GM21447 (cell line): ENCODE data around the gene GOLPH3L.
"Not testable (repeated sequence)": the region's sequence is repeated elsewhere in the genome, so short reads cannot be mapped to it uniquely, and the experiment has no call there.

Experiments
- ATAC-seq: cut with Tn5 transposase; IDR thresholded peaks from one replicate; pipeline ENCODE4 v1.9.1; 2021; ENCODE audit not compliant: unreplicated experiment

GOLPH3L gene

DNA sequence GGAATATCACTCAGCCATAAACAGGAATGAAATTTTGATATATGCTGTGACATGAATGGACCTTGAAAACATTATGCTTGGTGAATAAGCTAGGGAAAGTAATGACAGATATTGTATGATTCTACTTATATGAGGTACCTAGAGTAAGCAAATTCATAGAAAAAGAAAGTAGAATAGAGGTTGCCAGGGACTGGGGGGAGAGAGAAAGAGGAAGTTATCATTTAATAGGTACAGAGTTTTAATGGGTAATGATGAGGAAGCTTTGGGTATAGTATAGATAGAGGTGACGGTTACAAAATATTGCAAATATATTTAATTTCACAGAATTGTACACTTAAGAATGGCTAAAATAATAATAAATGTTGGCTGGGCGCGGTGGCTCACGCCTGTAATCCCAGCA, 36.4 kb downstream of the GOLPH3L start:
- no peak for ATAC-seq

DNA sequence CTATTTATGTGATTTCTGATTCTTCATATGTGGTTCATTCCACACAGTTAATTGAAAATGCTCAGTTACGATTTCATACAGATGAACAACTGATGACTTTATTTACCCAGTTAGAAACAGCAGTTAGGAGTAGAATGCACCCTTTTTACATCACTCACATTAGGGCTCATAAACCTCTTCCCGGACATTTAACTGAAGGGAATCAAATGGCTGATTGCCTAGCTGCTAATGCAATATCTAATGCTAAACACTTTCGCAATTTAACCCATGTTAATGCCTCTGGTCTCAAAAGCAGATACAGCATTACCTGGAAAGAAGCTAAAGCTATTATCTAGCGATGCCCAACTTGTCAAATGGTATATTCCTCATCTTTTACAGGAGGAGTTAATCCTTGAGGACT, 39.9 kb downstream of the GOLPH3L start:
- ATAC-seq = not testable (repeated sequence)

DNA sequence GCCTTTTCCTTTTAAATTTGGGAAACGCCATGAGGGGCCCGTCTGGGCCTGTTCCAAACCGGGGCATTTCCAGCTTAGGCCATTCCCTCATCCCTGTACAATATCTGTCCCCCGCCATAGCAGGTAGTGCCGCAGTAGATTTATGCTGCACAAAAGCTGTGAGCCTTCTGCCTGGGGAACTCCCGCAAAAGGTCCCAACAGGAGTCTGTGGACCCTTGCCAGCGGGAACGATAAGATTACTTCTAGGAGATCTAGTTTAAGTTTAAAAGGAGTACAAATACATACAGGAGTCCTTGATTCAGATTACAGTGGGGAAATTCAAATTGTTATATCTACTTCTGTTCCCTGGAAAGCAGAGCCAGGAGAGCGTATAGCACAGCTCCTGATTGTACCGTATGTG, 42.3 kb downstream of the GOLPH3L start:
- not testable (repeated sequence) for ATAC-seq

DNA sequence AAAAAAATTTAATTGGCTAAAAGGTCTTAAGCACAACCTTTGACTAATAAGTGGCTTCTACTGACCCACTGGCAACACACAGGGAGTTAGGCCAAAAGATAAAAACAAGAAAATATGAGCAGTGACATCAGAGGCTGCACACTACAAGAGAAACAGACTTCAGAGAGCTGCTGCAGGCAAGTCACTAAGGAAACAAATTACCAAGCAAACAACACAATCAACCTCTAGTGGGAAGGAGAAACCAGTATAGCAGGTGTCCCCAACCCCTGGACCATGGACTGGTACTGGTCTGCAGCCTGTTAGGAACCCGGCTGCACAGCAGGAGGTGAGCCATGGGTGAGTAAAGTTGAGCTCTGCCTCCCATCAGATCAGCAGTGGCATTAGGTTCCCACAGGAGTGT, 46.8 kb downstream of the GOLPH3L start:
- ATAC-seq = no peak

DNA sequence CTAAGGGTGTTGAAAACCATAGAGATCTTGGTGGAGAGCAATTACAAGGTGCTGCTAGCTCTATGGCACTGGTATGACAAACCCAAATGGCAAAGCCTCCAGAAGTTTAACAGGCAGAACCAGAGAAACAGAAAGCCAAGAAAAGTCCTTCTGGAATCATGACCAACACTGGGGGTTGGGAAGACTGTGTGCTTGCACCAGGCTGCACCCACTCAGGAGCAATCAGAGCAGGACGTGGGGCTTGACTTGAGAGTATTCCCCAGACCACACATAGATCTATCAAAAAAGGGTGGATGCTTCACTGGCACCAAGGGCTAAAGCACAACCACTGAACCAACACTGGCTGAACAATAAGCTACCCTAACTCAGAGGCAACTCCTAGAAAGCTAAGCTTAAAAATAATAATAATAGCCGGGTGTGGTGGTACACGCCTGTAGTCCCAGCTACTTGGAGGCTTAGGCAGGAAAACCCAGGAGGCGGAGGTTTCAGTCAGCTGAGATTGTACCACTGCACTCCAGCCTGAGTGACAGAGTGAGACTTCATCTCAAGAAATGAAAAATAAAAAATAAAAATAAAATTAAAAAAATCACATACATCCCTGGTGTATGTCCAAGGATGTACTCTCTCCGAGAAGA, 47.4 kb downstream of the GOLPH3L start:
- ATAC-seq = no peak

DNA sequence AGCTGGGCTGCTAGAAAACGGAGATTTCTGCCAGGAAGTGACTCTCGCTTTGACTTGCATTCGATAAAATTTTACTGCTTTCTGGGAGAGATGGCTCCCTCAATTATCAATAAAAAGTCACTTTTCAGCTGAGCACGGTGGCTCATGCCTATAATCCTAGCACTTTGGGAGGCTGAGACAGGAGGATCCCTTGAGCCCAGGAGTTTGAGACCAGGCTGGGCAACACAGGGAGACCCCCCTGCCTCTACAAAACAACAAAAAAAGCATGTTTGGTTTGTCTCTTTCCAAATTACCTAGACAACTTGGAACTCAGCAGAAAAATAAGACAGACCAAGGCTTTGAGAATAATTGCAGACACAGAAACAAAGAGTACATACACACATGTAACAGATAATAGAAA, 54.7 kb downstream of the GOLPH3L start:
- ATAC-seq = no peak

DNA sequence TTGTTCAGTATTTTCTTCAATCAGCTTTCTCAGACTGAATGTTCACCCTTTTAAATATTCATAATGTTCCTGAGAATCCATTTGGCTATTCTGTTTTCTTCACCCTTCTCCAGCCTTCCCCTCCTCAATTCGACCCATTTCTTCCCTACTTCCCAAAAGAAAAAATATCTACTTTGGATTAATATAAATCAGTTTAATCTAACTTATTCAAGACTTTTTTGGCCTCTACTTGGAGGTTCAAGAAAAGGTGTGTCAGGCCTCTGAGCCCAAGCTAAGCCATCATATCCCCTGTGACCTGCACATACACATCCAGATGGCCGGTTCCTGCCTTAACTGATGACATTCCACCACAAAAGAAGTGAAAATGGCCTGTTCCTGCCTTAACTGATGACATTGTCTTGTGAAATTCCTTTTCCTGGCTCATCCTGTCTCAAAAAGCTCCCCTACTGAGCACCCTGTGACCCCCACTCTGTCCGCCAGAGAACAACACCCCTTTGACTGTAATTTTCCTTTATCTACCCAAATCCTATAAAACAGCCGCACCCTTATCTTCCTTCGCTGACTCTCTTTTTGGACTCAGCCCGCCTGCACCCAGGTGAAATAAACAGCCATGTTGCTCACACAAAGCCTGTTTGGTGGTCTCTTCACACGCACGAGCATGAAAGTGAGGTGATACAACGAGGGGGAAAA, 55.7 kb downstream of the GOLPH3L start:
- ATAC-seq = not testable (repeated sequence)

DNA sequence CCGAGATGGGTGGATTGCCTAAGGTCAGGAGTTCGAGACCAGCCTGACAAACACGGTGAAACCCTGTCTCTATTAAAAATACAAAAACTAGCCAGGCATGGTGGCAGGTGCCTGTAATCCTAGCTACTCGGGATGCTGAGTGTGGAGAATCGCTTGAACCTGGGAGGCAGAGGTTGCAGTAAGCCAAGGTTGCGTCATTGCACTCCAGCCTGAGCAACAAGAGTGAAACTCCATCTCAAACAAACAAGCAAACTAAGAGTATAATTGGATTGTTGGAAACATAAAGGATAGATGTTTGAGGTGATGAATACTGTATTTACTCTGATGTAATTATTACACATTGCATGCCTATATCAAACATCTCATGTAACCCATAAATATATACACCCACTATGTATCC, 58.5 kb downstream of the GOLPH3L start:
- not testable (repeated sequence) for ATAC-seq

DNA sequence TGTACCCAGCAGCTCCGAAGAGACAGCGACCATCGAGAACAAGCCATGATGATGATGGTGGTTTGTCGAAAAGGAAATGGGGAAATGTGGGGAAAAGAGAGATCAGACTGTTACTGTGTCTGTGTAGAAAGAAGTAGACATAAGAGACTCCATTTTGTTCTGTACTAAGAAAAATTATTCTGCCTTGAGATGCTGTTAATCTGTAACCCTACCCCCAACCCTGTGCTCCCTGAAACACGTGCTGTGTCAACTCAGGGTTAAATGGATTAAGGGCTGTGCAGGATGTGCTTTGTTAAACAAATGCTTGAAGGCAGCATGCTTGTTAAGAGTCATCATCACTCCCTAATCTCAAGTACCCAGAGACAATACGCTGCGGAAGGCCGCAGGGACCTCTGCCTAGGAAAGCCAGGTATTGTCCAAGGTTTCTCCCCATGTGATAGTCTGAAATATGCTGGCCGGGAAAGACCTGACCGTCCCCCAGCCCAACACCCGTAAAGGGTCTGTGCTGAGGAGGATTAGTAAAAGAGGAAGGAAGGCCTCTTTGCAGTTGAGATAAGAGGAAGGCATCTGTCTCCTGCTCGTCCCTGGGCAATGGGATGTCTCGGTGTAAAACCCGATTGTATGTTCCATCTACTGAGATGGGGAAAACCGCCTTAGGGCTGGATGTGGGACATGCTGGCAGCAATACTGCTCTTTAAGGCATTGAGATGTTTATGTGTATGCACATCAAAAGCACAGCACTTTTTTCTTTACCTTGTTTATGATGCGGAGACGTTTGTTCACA, 61.9 kb downstream of the GOLPH3L start:
- ATAC-seq = not testable (repeated sequence)

DNA sequence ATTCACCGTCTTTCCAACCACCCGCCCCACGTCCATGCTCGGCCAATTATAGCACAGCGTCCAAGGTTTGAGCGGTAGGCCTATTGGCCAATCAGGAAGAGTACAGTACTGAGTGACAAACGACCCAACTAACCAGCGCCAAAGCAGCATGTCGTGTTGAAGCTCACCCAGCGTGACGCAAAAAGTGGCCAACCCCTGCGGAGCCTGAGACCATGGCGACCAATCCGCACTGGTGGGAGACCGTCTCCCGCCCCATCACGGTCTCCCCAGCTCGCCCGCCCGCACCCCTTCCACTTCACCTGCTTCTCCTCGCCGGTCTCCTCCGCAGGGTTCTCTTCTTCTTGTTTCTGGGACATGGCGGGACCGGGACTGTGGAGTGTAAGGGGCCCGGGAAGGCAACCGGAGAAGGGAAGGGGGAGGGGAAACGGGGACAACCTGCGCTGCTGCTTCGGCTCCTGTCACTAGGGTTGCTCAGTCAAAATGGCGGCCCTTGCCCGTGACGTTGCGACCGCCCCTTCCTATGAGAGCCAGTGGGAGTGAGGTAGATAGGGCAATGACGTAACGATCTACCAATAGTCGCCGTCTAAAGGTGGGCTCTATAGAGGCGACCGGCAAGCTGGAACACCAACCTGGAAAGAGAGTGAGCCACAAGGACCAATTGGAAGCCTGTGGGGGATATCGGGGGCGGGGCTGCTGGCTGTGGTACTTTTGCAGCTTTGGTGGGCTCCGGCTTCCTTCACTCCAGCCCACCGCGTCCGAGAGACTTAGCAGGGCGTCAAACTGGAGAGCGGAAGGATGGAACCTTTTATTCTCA, 67.6 kb downstream of the GOLPH3L start, which contains the start of gene ENSA:
Gene ENSA, minus strand, starts transcription at position 498 of the 814 bp plus-strand sequence. Its CDS starts 142 bp downstream, at position 356.
- ATAC-seq = peak; percentile 93

DNA sequence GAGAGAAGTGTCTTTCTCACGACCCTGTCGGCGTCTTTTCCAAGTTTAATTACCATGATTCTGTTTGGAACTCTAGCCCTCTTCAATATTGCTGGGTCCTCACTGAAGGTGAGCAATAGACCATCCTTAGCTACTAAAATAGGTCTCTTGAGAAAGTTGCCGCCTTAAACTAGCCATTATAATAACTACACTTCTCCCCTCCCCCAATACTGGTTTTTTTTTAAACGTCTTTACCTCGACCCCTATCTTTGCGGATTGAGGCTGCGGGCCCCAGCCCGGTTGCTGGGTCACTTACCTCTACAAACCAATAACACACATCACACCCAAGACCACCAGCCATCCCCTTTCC, 68.2 kb downstream of the GOLPH3L start:
- ATAC-seq = no peak

DNA sequence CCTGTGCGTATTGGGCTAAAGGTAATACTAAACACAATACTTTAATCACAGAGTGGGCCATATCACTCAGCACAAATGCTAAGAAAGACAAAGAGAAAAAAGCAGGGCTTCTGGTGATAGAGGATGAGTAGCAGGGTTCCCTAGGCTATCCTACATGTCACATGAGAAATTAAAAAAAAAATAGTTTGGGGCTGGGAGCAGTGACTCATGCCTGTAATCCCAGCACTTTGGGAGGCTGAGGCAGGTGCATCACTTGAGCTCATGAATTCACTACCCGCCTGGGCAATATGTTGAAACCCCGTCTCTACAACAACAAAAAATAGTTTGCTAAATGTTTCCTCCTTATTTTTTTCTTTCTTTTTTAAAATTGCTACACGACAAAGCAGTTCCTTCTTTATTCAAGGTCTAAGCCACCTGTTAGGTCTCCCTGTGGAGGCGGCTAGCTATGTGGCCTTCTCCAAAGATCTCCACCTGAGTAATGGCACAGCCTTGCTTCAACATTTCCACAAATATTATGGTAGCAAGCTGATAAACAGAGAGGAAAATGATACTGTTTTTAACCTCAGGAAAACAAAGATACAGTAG, 69.0 kb downstream of the GOLPH3L start:
- ATAC-seq = no peak

DNA sequence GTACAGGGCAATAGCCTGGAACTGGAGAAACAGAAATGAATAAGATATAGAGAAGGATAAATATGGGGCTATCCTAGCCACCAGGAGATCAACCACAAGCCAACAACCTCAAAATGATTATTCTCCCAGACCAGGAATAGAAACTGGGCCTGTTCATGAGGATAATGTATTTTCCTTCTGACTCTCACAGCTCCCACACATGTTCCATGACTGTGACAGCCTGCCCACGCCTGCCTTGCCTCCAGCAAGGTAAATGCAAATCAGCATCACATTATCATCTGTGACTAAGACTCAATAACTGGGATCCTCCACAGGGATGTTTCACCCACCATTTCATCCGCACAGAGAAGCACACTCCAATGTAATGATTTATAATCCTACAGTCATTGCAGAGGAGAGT, 70.8 kb downstream of the GOLPH3L start:
- ATAC-seq = no peak

DNA sequence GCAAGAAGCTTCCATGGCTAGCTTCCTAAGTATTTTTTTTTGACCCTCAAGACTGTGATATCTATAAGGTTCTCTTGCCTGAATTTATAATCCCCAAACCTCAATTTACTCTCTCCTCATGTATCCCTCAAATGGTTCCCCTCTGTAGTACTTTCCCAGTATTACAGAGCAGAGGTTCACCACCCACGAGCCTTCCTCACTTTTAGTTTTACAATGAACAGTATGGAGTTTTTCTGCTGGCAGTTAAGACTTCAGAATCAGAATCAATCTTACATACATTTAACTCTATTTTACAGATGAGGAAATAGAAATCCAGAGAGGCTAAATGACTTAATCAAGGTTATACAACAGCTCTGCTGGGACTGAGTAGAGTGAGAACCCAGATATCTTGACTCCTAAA, 72.4 kb downstream of the GOLPH3L start:
- not testable (repeated sequence) for ATAC-seq

DNA sequence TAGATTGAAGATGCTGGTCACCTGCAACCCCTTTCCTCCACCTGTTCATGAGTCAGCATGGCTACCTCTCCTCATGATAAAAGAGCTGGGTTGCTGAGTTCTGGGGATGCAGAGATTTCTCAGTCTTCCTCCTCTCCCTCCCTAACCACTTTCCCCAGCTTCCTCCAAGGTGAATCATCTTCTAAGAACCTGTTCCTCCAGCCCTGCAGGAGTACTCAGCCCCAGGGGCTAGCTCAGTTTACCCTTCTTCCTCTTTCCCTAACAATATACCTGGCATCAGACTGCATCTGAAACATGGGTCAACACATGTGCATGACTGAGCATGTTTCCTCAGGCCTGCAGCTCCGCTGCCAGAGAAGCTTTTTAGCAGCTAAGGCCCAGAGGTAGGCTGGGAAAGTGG, 72.8 kb downstream of the GOLPH3L start:
- ATAC-seq = not testable (repeated sequence)

DNA sequence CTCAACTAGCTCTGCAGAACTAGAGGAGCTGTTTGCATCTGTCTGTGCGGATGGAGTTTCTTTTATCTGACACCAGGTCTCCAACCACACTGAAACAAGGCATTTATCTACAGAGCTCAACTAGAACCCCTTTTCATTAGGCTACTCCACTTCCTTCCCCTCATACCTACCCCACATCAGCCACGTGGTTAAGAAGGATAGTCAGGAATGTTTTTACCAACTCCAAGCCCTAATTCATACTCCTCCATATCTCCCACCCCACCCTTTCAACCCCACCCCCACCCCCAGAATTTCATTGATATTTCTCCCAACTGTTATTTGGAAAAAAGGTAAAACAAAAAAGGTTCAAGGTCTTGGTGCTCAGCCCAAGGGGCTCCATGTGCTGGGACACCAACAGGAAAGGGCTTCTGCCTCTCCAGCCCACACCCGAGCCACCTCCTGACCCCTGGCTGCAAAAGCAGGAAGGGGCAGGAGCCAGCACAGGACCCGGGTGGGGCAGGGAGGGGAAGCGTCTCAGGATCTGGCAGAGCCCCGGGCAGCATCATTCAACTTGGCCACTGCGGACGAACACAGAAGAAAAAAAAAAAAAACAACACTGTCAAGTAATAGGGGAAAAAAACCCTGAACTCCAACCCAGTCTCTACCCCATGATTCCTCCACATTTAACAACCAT, 74.5 kb downstream of the GOLPH3L start:
- no peak for ATAC-seq

DNA sequence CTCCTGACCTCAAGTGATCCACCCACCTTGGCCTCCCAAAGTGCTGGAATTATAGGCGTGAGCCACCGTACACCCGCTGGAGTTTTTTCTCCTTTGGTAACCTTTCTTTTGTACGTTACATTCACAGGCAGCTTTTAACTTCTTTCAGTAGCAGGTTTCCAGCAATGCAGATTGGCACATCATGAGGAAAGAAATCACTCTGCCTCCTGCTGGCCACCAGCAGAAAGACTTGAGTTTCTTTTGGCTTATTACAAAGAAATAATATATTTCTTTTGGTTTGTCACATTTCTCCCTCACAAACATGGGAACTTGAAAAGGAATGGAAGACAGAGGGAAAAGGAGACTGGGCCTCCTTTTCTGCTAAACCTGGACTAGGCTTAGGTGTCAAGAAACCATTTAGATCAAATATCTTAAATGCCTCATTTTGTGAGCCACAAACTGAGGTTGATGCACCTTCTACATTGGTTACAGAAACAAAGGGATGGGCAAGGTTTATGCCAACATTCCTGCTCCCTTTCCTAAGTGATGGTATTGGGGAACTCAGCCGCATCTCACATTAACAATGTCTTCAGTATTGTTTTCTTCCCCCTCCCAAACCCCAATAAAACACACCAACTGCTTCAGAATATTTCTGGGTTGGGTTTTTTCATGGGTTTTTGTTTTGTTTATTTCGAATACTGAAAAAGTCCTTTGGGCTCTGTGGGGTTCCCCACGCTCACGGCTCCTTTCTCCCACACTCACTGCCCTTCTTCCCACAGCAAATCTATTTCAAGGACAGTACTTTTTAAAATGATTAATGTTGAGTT, 75.3 kb downstream of the GOLPH3L start:
- no peak for ATAC-seq

DNA sequence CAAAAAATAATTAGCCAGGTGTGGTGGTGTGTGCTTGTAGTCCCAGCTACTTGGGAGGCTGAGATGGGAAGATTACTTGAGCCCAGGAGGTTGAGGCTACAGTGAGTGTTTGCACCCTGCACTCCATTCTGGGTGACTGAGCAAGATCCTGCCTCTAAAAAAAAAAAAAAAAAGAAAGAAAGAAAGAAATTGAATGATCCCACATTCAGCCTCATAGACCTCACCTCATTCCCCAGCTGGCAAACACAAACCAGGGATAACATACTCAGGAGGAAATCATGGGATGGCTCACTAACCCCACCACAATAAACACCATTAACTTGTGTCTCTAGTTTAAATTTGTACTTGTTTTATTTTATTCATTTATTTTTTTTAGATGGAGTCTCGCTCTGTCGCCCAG, 76.0 kb downstream of the GOLPH3L start:
- no peak for ATAC-seq
